Measurements from ENCODE around the gene EIF4E2. TPM values are rescaled to one million over a fixed set of nuclear protein-coding genes. Genes with fewer than 3 reads are reported as not detected.

EIF4E2 gene
- total and polyA plus RNA-seq, 2 donors (not counting 3 experiments of a cell fraction or from before 2014, with no cell fraction given): 50.0 to 96.5 TPM

- DNase-seq (ENCODE audit: low read depth, low spot score) (no peak), FAIRE-seq (no peak)
- no peaks in the 10 kb centered on the region for H3K9me1 ChIP-seq (replicated peaks; ENCODE audit: control insufficient read depth, extremely low read depth, insufficient read depth, low read length)
- no peaks in the 10 kb centered on the region for H3K27me3 ChIP-seq (ENCODE audit: control insufficient read depth in 2 of 2, insufficient read depth in 2 of 2, low read length in 2 of 2)
- no peaks in the 10 kb centered on the region for H3K36me3 ChIP-seq (ENCODE audit: control insufficient read depth in 2 of 2, extremely low read depth in 1 of 2, insufficient read depth in 2 of 2, low read length in 2 of 2)
- no peak overlapping the region for H3K9ac ChIP-seq (replicated peaks; ENCODE audit: extremely low read depth, insufficient read depth, low read length)
- H3K79me2 ChIP-seq (ENCODE audit: control insufficient read depth, insufficient read depth, low read length): no peaks in the 10 kb centered on the region
- dilution Hi-C loops (cut with MboI; ENCODE audit: extremely low pct_ligation_motif_present, low sequenced_read_pairs) (no loop called here), intact Hi-C loops (cut with micrococcal nuclease) (no loop called here)
- H3K27ac ChIP-seq (ENCODE audit: insufficient read depth, low read depth, low read length): no peak overlapping the region
- H3K9me3 ChIP-seq (replicated peaks; ENCODE audit: control insufficient read depth, insufficient read depth, low read length): no peaks in the 10 kb centered on the region
- ChIA-PET POLR2A (no interaction called here), CTCF (interaction anchor here (0.9 to 1.4 kb wide), 4 partner anchors 14 to 77 kb away, joined by 3 to 11 read pairs (median 4); partner anchors contain the start of gene EFHD1)
- H3K4me2 ChIP-seq (ENCODE audit: insufficient read depth, low read length): no peak overlapping the region
- H2AFZ ChIP-seq (ENCODE audit: low read depth, low read length): no peak overlapping the region
- TF ChIP-seq POLR2A (IDR thresholded peaks at IDR 0.05; ENCODE audit: low read depth, low read length) (no peak), EZH2 (IDR thresholded peaks at IDR 0.05; ENCODE audit: borderline replicate concordance, low read depth, low read length, severe bottlenecking) (no peak), GATA2 (IDR thresholded peaks at IDR 0.05; ENCODE audit: insufficient read depth, insufficient read length, low read depth, low read length) (no peak), FOS (IDR thresholded peaks at IDR 0.05; ENCODE audit: borderline replicate concordance, insufficient read depth, low read length) (no peak), CTCF (IDR thresholded peaks at IDR 0.05; ENCODE audit: extremely low read depth in 1 of 2, insufficient read depth in 1 of 2, low read depth in 1 of 2, low read length in 2 of 2) (no peak), MAX (IDR thresholded peaks at IDR 0.05; ENCODE audit: insufficient read depth, insufficient read length) (no peak), MYC (IDR thresholded peaks at IDR 0.05; ENCODE audit: low read depth, low read length) (no peak), JUN (IDR thresholded peaks at IDR 0.05; ENCODE audit: borderline replicate concordance, insufficient read depth, insufficient read length, low read depth) (no peak)
- no peak overlapping the region for H3K4me3 ChIP-seq (replicated peaks in 1 of 3; ENCODE audit: insufficient read depth in 1 of 3, low read depth in 1 of 3, low read length in 3 of 3)
- H3K4me1 ChIP-seq (ENCODE audit: control insufficient read depth, extremely low read depth, insufficient read depth, low read length): no peaks in the 10 kb centered on the region
- BruUV-seq (replicated peaks): no TSS peak
- no peaks in the 10 kb centered on the region for H4K20me1 ChIP-seq (replicated peaks; ENCODE audit: control insufficient read depth, extremely low read depth, insufficient read depth, low read length)
These were observed 59.6 kb downstream of the EIF4E2 start for GRCh38 chr2:232610081-232610480.

Measured in endothelial cell of umbilical vein (primary cell).